NCI-H446 (cell line): Measurements from ENCODE around the gene ST7.
"Not testable (repeated sequence)": the region's sequence is repeated elsewhere in the genome, so short reads cannot be mapped to it uniquely, and the experiment has no call there.

ENCODE experiments used
- DNase-seq, 2 experiments: peaks; one replicate each; lab custom pipeline; 2025; lab: John Stamatoyannopoulos, UW

ST7 gene

DNA sequence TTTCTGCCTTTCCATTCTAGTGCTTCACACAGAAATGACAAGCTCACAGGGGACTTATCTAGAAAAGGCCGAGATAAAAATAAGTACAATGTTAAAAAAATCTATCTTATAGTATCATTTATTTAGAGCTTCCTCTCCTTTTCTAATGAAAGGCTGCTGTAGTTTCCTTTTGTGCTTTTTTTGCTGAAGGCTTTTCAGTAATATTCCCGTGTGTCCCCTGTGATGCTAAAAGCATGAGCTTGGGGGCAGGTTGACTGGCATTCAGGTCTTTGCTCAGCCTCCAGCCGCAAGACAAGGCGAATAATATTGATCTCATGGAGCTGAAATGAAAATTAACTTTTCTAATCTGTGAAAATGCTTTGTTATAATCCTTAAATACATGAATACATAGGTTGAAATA lies 143.0 kb downstream of the ST7 start:
- DNase-seq, result no peak

- no peak for DNase-seq
Observed at GRCh38 chr7:117096942-117097341, 143.6 kb downstream of the ST7 start.

- DNase-seq, result no peak
Observed at GRCh38 chr7:117097860-117098259, 144.6 kb downstream of the ST7 start.

- no peak for DNase-seq
Observed at GRCh38 chr7:117098457-117098856, 145.2 kb downstream of the ST7 start.

GRCh38 chr7:117101026-117101425 lies 147.7 kb downstream of the ST7 start:
- DNase-seq, result no peak

DNA sequence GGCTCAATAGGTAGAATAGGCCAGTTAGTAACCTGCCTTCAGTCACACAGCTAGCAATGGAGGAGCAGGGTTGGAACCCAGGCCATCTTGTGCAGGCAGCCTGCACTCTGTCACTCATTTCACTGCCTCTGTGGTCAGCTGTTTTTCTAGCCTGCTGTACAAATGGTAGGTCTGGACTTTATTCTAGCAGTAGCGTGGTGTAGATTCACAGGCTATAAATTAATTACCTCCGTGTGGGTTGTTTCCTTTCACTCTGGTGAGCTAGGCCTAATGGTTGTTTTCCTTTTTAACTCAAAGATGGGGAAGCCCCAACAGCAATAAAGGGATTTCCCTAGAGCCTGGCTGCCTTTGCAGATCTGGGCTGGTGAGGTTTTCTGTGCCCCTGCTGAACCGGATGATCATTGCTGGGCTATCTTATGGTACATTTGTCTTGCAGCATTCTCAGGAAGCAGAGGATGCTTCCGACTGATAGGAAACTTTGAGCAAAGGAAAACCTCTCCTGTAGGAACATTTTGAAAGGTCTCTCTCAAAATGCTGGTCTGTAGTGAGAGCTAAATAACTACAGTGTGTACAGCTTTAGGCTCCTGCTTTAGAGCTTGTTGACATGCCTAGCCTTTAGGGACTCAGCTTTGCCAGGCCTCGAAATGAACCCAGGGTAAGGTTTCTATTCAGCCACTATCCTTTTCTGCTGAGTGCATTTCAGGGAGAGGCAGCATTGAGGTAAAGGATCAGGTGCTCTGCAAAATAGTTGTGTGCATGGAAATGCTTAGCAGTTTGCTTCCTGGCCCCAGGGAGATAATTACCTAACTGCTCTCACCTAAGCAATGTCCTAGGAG lies 157.4 kb downstream of the ST7 start:
- peak in 1 of 2 experiments; percentile 6 for DNase-seq

GRCh38 chr7:117111535-117111934 lies 158.2 kb downstream of the ST7 start:
- peak in 1 of 2 experiments; percentile 27 for DNase-seq

DNA sequence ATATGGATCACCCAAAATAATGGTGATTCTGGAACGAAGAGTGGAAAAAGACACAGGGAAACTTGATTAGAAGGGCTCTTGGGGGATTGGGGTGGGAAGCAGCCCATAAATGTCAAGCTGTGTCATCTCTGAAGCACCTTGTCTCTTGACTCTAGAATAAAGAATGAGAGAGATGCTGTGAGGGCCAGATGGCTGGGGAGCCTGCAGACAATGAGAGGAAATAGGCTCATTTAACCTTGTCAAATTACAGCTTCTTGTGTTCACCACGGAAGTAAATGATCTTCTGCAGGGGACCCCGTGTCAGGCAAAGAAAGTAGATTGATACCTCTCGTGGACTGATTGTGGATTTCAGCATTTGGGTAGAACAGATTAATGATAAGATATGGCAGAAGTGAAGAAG lies 159.3 kb downstream of the ST7 start:
- DNase-seq, result no peak

- peak in 1 of 2 experiments; percentile 45 for DNase-seq
Observed at GRCh38 chr7:117113871-117114270, 160.6 kb downstream of the ST7 start.

GRCh38 chr7:117114272-117114671 lies 161.0 kb downstream of the ST7 start:
- no peak for DNase-seq

DNA sequence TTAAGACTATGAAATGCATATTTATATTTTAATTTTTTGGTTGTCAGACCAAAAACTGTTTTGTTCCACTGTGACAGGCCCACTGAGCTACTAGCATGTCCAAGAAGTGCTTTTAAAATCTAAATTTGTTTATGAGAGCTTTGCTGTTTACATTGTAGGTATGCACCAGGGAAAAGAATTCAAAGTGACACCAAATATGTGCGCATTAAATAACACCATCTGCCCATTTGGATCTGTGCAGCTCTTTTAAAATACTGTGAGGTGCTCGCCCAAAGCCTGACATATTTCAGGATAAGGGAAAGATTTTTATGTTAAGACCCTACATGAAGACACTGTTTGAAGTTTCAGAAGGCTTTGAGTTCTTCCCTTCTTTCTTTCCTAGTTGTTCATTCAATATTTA lies 162.9 kb downstream of the ST7 start:
- DNase-seq, result no peak

- no peak for DNase-seq
Observed at GRCh38 chr7:117117172-117117571, 163.9 kb downstream of the ST7 start.

DNA sequence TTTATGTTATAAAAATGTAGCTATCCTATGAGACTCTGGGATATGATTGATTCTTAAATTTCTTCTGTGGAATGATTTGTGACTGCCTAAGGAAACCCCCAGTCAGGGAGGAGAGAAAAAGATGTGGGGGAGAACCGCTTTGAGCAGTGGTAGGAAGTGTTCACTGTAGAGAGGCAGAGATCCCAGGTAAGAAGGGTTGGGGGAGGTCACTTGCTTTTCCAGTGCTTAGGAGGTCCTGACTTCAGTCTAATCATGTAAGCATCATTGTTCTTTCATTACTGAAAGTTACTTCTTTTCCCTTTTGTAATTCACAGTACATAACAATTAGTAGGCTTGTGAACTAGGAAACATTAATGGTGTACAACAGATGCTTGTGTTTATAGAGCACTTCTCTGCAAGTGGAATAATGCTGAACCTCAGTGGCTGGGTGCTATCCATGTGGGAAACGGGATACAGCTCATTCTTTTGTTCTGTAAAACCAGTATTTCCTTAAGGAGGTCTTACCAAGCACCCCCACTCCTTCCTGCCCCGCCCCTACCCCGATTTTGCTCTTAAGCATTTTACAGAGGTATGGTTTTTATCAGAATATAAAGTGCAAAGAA lies 165.4 kb downstream of the ST7 start:
- DNase-seq, result no peak

- DNase-seq, result peak; percentile 67 to 85
Observed at GRCh38 chr7:117119192-117119924, 166.1 kb downstream of the ST7 start.

DNA sequence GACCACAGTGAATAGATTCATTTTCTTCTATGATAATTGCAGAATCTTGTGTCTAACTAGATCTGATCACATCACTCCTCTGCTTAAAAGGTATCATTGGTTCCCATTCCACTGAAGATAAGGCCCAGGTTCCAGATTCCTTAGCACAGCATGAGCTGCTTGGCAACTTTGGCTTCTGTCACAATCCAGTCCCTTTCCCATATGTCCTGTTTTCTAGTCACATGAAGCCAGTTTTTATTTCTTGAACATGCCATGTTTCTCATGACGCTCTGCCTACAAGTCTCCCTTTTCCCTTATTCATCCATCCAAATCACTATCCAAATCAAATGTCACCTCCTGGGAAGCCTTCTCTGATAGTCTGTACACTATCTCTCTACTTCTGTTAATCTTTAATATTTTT lies 167.0 kb downstream of the ST7 start:
- DNase-seq, result not testable (repeated sequence)

GRCh38 chr7:117122036-117122435 lies 168.7 kb downstream of the ST7 start:
- DNase-seq, result not testable (repeated sequence)

- DNase-seq, result peak in 1 of 2 experiments; percentile 27
Observed at GRCh38 chr7:117122536-117122935, 169.2 kb downstream of the ST7 start.

- no peak for DNase-seq
Observed at GRCh38 chr7:117123311-117123926, 170.1 kb downstream of the ST7 start.

GRCh38 chr7:117124591-117125220 lies 171.4 kb downstream of the ST7 start:
- no peak for DNase-seq

GRCh38 chr7:117126676-117127075 lies 173.4 kb downstream of the ST7 start:
- no peak for DNase-seq

GRCh38 chr7:117127585-117128168 lies 174.4 kb downstream of the ST7 start:
- DNase-seq, result peak; percentile 41 to 63
